HG03280 (cell line): ENCODE results near the gene SMARCD3.

Source experiments
- ATAC-seq: cut with Tn5 transposase; IDR thresholded peaks from one replicate; pipeline ENCODE4 v1.9.1; 2021; ENCODE audit warnings: mild to moderate bottlenecking, moderate library complexity; ENCODE audit not compliant: unreplicated experiment

Gene SMARCD3

GRCh38 chr7:151248346-151249033, at the start of gene SMARCD3:
Gene SMARCD3 (minus strand): TSS chr7:151248694. CDS start chr7:151248562, 132 bp downstream.
- ATAC-seq = no peak

- no peak for ATAC-seq
Measured at GRCh38 chr7:151296202-151296992, 47.9 kb upstream of the SMARCD3 start.

GRCh38 chr7:151292850-151293249, 44.4 kb upstream of the SMARCD3 start:
- no peak for ATAC-seq

- no peak for ATAC-seq
Measured at GRCh38 chr7:151291206-151291605, 42.7 kb upstream of the SMARCD3 start.

GRCh38 chr7:151290355-151290760, 41.9 kb upstream of the SMARCD3 start:
- ATAC-seq = no peak

GRCh38 chr7:151289891-151290290, 41.4 kb upstream of the SMARCD3 start:
- no peak for ATAC-seq

GRCh38 chr7:151286148-151286547, 37.7 kb upstream of the SMARCD3 start:
- ATAC-seq = no peak

- ATAC-seq = no peak
Measured at GRCh38 chr7:151283302-151283701, 34.8 kb upstream of the SMARCD3 start.

GRCh38 chr7:151282111-151282510, 33.6 kb upstream of the SMARCD3 start:
- no peak for ATAC-seq

GRCh38 chr7:151281686-151282085, 33.2 kb upstream of the SMARCD3 start:
- ATAC-seq = no peak

- ATAC-seq = no peak
Measured at GRCh38 chr7:151280388-151281019, 32.0 kb upstream of the SMARCD3 start.

- ATAC-seq = no peak
Measured at GRCh38 chr7:151279868-151280267, 31.4 kb upstream of the SMARCD3 start.

- ATAC-seq = no peak
Measured at GRCh38 chr7:151278949-151279348, 30.5 kb upstream of the SMARCD3 start.

- ATAC-seq = no peak
Measured at GRCh38 chr7:151277631-151278030, 29.1 kb upstream of the SMARCD3 start.

- ATAC-seq = peak; percentile 65
Measured at GRCh38 chr7:151276666-151277590, 28.4 kb upstream of the SMARCD3 start.

GRCh38 chr7:151275813-151276577, 27.5 kb upstream of the SMARCD3 start:
- no peak for ATAC-seq

GRCh38 chr7:151274936-151275812, 26.7 kb upstream of the SMARCD3 start:
- ATAC-seq = no peak

- ATAC-seq = no peak
Measured at GRCh38 chr7:151274396-151274795, 25.9 kb upstream of the SMARCD3 start.
